ENCODE data around the gene MPP2. TPM values are rescaled to one million over a fixed set of nuclear protein-coding genes. Genes with fewer than 3 reads are reported as not detected.

The MPP2 gene
- total RNA-seq (1 to 10 TPM in 3 of 5 donors, under 1 TPM in 2; 0.43 to 6.4 (median 4.3) TPM), polyA plus RNA-seq (1 to 10 TPM; 1.1 to 2.0 (median 1.6) TPM)
- long read RNA-seq, donor 1, result 0 reads
- long read RNA-seq, donor 2, result 0 reads
- long read RNA-seq, donor 3, result 0 reads
- long read RNA-seq, donor 4, result 0 reads
- long read RNA-seq, donor 5, full-length matches to known transcripts, result 1 of 1 reads
- long read RNA-seq, donor 5, partial matches to known transcripts, result 0 of 1 reads
- long read RNA-seq, donor 5, other reads (novel, unspliced or antisense), result 0 of 1 reads
- long read RNA-seq, donor 6, result 0 reads
- long read RNA-seq, donor 7, full-length matches to known transcripts, result 3 of 3 reads
- long read RNA-seq, donor 7, partial matches to known transcripts, result 0 of 3 reads
- long read RNA-seq, donor 7, other reads (novel, unspliced or antisense), result 0 of 3 reads
- long read RNA-seq, donor 8, result 0 reads
- long read RNA-seq, donor 9, result 0 reads
- long read RNA-seq, donor 10, result 0 reads

DNA sequence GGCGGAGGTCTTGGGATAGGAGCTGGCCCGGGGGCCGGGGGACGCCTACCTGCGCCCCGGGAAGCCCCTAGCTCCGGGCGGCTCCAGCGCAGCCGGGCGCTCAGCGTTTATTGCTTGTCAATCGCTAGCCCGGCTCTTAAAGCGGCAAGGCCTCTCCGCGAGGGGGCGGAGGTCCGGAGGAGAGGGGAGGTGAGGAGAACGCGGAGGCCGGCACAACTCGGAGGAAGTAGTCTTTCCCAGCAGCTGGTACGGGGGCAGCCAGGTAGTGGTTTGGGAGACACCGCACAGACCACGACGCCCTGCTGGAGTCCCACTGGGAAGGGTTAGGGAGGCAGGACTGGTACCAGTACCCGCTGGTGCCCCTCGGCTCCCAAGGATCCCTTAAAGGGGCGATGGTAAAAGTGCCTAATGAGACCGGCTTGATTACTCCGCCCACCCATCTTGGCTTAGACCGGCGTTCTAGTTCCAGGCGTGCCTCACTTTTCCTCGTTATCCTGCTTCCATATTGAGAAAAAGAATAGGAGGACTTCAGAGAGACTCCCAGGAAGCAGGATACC is at the start of gene MPP2:
Gene MPP2, minus strand, starts transcription at position 112 of the 557 bp plus-strand sequence. CDS start 3,076 bp downstream, outside the sequence.
- TF ChIP-seq CTCF (IDR thresholded peaks at IDR 0.05), result peak in 5 of 7 experiments; percentile 13 to 34 (median 21)
- no peak for TF ChIP-seq EP300 (IDR thresholded peaks at IDR 0.05)
- peak in 2 of 3 donors; percentile 30 to 52 for TF ChIP-seq POLR2AphosphoS5 (IDR thresholded peaks at IDR 0.05)
- no peak for TF ChIP-seq POLR2A (IDR thresholded peaks at IDR 0.05)
- Histone ChIP-seq H3K4me3 (peak within 1 kb of the TSS; percentile 71 to 81 (median 76)), H3K27ac (peak within 1 kb of the TSS; percentile 71 to 90 (median 88)), H3K27me3 (peaks cover 0 to 50% (median 32%) of the 10 kb centered on the region in 3 donors), H3K4me1 (peaks cover 31 to 36% (median 34%) of the 10 kb centered on the region in 4 donors), H3K9me3 (no peaks in the 10 kb centered on the region), H3K36me3 (no peaks in the 10 kb centered on the region)
- 0 to 1% (median 0%) methylated on average over 25 to 36 of the region's 36 CpGs for WGBS, 5 donors
- intact Hi-C loops (cut with DNase I; ENCODE audit: low total_unique reads), result no loop called here
- peak; percentile 73 to 93 for DNase-seq

GRCh38 chr17:43956222-43956621 is 48.9 kb upstream of the MPP2 start:
- DNase-seq, result no peak
- TF ChIP-seq CTCF (IDR thresholded peaks at IDR 0.05), result no peak
- no peak for TF ChIP-seq POLR2AphosphoS5 (IDR thresholded peaks at IDR 0.05)
- no peak for TF ChIP-seq EP300 (IDR thresholded peaks at IDR 0.05)
- TF ChIP-seq POLR2A (IDR thresholded peaks at IDR 0.05), result no peak
- H3K27me3 ChIP-seq, result peaks cover 17 to 66% (median 32%) of the 10 kb centered on the region in 3 donors
- no peaks in the 10 kb centered on the region for H3K9me3 ChIP-seq
- no peak overlapping the region for H3K4me3 ChIP-seq
- no peak overlapping the region for H3K27ac ChIP-seq
- intact Hi-C loops (cut with DNase I; ENCODE audit: low total_unique reads), result no loop called here
- H3K36me3 ChIP-seq, result no peaks in the 10 kb centered on the region
- 75 to 88% (median 86%) methylated on average over 7 to 8 of the region's 8 CpGs for WGBS, 5 donors
- peaks cover 9 to 14% (median 12%) of the 10 kb centered on the region in 4 donors for H3K4me1 ChIP-seq

GRCh38 chr17:43953746-43954145 is 46.4 kb upstream of the MPP2 start, which contains the start of gene PYY:
PYY (minus strand) TSS chr17:43953940; CDS start chr17:43953483, 457 bp downstream.
- intact Hi-C loops (cut with DNase I; ENCODE audit: low total_unique reads), result no loop called here
- 46 to 72% (median 65%) methylated on average over 7 to 11 of the region's 11 CpGs for WGBS, 5 donors

More at GRCh38 chr17:43953746-43954145, 46.4 kb upstream of the MPP2 start, which contains the start of gene PYY:
- Histone ChIP-seq H3K36me3 (no peaks in the 10 kb centered on the region), H3K4me3 (peak within 1 kb of the TSS in 1 of 4 donors; percentile 25), H3K4me1 (peaks cover 9 to 14% (median 12%) of the 10 kb centered on the region in 4 donors), H3K9me3 (no peaks in the 10 kb centered on the region), H3K27me3 (peaks cover 22 to 75% (median 40%) of the 10 kb centered on the region in 3 donors), H3K27ac (no peak within 1 kb of the TSS)
- TF ChIP-seq EP300 (IDR thresholded peaks at IDR 0.05), result no peak
- TF ChIP-seq POLR2AphosphoS5 (IDR thresholded peaks at IDR 0.05), result no peak
- no peak for TF ChIP-seq POLR2A (IDR thresholded peaks at IDR 0.05)
- TF ChIP-seq CTCF (IDR thresholded peaks at IDR 0.05), result no peak
- DNase-seq, result no peak

Measured in stomach (tissue), 19 donors.